ENCODE measurements around the gene FGD4.
"Not testable (repeated sequence)": the region's sequence is repeated elsewhere in the genome, so short reads cannot be mapped to it uniquely, and the experiment has no call there.

Gene FGD4

DNA sequence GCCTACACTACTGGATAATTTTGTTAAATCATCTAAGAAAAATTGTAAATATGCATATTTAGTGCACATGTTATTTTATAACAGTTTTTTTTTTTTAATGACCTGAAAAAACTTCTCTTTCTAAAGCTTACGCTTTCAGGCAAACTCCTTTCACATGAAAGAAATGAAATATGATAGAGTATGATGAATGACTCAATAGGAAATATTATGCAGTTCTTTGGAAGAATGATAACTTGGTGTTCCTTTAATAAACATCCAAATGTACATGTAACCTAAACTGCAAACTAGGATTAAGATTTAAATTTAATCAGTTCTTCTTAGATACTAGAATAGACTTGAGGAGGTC lies 136.6 kb downstream of the FGD4 start:
- H3K27ac Mint-ChIP-seq: peak overlapping the region; percentile 46
- H3K4me3 Mint-ChIP-seq: peak overlapping the region; percentile 23
- no peaks in the 10 kb centered on the region for H3K27me3 Mint-ChIP-seq
- no peaks in the 10 kb centered on the region for H3K9me3 Mint-ChIP-seq
- peaks cover 47% of the 10 kb centered on the region for H3K4me1 Mint-ChIP-seq (ENCODE audit: low read depth)
- H3K36me3 Mint-ChIP-seq (ENCODE audit: low read depth): peaks cover 29% of the 10 kb centered on the region
- intact Hi-C loops (cut with micrococcal nuclease): loop anchor here (5.0 kb wide), 1 partner anchor 79 kb away; no protein-coding TSS in a partner anchor

DNA sequence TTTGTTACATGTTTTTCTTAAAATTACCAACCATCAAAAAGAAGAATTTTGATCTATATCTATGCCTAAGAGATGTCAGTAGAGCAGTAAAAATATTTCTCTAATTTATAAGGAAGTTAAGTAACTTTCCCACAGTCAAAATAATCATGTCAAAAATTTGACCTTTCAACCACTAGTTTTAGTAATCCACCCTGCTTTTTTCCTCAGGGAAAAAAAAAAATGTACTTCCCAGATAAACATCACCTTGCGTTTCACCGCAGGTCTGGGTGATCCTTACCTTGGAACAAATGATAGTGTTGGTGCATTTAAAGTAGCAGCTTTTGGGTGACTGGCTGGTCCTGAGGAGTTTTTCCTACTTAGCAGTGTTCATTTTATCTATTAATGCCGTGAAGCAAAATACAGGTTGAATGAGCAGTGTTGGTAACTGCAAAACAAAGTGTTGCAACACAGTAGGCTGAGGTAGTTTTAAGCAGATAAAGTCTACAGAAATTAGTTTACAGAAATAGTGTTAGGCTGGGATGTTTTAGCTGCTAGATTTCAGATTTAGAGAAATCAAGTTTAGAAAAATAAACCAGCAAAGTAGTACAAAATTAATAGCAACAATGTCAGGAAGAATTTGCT lies 142.5 kb downstream of the FGD4 start:
- peaks cover 52% of the 10 kb centered on the region for H3K36me3 Mint-ChIP-seq (ENCODE audit: low read depth)
- no peak overlapping the region for H3K27ac Mint-ChIP-seq
- no peaks in the 10 kb centered on the region for H3K27me3 Mint-ChIP-seq
- peaks cover 49% of the 10 kb centered on the region for H3K4me1 Mint-ChIP-seq (ENCODE audit: low read depth)
- no peak overlapping the region for H3K4me3 Mint-ChIP-seq
- no peaks in the 10 kb centered on the region for H3K9me3 Mint-ChIP-seq
- intact Hi-C loops (cut with micrococcal nuclease): no loop called here

- H3K9me3 Mint-ChIP-seq: no peaks in the 10 kb centered on the region
- H3K4me3 Mint-ChIP-seq: no peak overlapping the region
- H3K27ac Mint-ChIP-seq: no peak overlapping the region
- H3K27me3 Mint-ChIP-seq: no peaks in the 10 kb centered on the region
- H3K4me1 Mint-ChIP-seq (ENCODE audit: low read depth): peaks cover 41% of the 10 kb centered on the region
- peaks cover 49% of the 10 kb centered on the region for H3K36me3 Mint-ChIP-seq (ENCODE audit: low read depth)
- intact Hi-C loops (cut with micrococcal nuclease): no loop called here
These were observed 143.3 kb downstream of the FGD4 start for GRCh38 chr12:32542428-32543229.

DNA sequence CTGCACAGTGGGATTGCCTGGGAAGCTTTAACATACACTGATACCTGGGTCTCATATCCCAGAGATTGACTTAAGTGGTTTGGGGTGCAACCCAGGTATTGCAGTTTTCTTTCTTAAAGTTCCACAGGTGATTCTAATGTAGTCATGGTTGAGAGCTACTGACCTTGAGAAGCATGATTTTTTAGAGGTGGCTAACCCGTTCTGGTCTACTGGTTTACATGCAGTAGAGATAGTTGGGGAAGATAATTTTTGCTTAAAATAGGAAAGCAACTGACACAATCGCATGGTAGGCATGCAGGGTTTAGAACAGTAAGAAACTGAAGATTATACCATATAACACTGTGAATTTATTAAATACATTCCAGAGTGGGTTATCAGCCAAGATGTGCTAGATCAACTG lies 145.5 kb downstream of the FGD4 start:
- Mint-ChIP-seq H3K27ac (no peak overlapping the region), H3K27me3 (no peaks in the 10 kb centered on the region), H3K36me3 (ENCODE audit: low read depth) (peaks cover 47% of the 10 kb centered on the region), H3K9me3 (no peaks in the 10 kb centered on the region), H3K4me1 (ENCODE audit: low read depth) (peaks cover 50% of the 10 kb centered on the region), H3K4me3 (no peak overlapping the region)
- intact Hi-C loops (cut with micrococcal nuclease): no loop called here

GRCh38 chr12:32545413-32545980 lies 146.1 kb downstream of the FGD4 start:
- Mint-ChIP-seq H3K27me3 (no peaks in the 10 kb centered on the region), H3K36me3 (ENCODE audit: low read depth) (peaks cover 47% of the 10 kb centered on the region), H3K9me3 (no peaks in the 10 kb centered on the region), H3K4me3 (no peak overlapping the region), H3K4me1 (ENCODE audit: low read depth) (peaks cover 46% of the 10 kb centered on the region), H3K27ac (no peak overlapping the region)
- intact Hi-C loops (cut with micrococcal nuclease): no loop called here

DNA sequence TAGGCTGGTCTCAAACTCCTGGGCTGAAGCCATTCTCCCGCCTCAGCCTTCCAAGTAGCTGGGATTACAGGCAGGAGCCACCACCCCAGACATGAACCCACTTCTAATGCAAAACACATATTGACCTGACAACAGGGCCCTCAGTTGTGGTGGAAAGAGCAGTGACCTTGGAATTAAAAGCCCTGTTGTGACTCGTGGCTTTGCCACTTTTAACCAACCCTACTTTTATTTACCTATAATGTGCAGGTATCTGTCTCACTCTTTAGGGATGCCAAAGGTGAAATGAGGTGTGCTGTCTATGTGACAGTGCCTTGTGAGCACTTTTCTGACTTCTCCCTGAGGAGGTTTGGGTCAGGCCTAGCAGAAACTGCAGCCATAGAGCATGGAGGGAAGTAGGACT lies 146.9 kb downstream of the FGD4 start:
- Mint-ChIP-seq H3K27ac (peak overlapping the region; percentile 9), H3K36me3 (ENCODE audit: low read depth) (peaks cover 47% of the 10 kb centered on the region), H3K9me3 (no peaks in the 10 kb centered on the region), H3K4me3 (no peak overlapping the region), H3K27me3 (no peaks in the 10 kb centered on the region), H3K4me1 (ENCODE audit: low read depth) (peaks cover 50% of the 10 kb centered on the region)
- intact Hi-C loops (cut with micrococcal nuclease): no loop called here

GRCh38 chr12:32548691-32549281 lies 149.4 kb downstream of the FGD4 start:
- H3K9me3 Mint-ChIP-seq: no peaks in the 10 kb centered on the region
- peaks cover 47% of the 10 kb centered on the region for H3K36me3 Mint-ChIP-seq (ENCODE audit: low read depth)
- H3K27me3 Mint-ChIP-seq: no peaks in the 10 kb centered on the region
- no peak overlapping the region for H3K4me3 Mint-ChIP-seq
- intact Hi-C loops (cut with micrococcal nuclease): no loop called here
- H3K4me1 Mint-ChIP-seq (ENCODE audit: low read depth): peaks cover 40% of the 10 kb centered on the region
- peak overlapping the region; percentile 62 for H3K27ac Mint-ChIP-seq

GRCh38 chr12:32549675-32550079 lies 150.3 kb downstream of the FGD4 start:
- Mint-ChIP-seq H3K9me3 (no peaks in the 10 kb centered on the region), H3K27me3 (no peaks in the 10 kb centered on the region), H3K4me1 (ENCODE audit: low read depth) (peaks cover 38% of the 10 kb centered on the region), H3K4me3 (no peak overlapping the region), H3K36me3 (ENCODE audit: low read depth) (peaks cover 49% of the 10 kb centered on the region), H3K27ac (peak overlapping the region; percentile 62)
- intact Hi-C loops (cut with micrococcal nuclease): no loop called here

DNA sequence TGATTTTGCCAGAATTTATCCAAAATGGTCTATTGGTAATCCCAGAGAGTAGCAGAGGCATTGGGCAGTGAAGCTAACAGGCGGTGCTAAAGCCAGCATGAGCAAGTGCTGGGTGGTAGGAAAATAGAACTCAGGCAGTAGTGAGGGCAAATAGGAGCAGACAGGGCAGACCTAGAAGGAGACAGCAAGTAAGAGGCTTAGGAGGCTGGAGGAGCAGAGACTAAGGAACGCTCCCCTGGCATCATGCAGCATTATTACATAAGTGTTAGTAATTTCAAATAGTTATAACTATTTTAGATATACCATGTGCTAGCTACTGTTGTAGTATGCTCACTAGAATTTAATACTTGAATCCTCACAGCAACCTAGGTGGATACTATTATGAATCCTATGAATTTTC lies 151.7 kb downstream of the FGD4 start:
- Mint-ChIP-seq H3K4me3 (no peak overlapping the region), H3K4me1 (ENCODE audit: low read depth) (peaks cover 43% of the 10 kb centered on the region), H3K27ac (no peak overlapping the region), H3K9me3 (no peaks in the 10 kb centered on the region), H3K27me3 (no peaks in the 10 kb centered on the region), H3K36me3 (ENCODE audit: low read depth) (peaks cover 61% of the 10 kb centered on the region)
- intact Hi-C loops (cut with micrococcal nuclease): no loop called here

GRCh38 chr12:32558903-32559302 lies 159.5 kb downstream of the FGD4 start:
- Mint-ChIP-seq H3K4me1 (ENCODE audit: low read depth) (peaks cover 56% of the 10 kb centered on the region), H3K9me3 (no peaks in the 10 kb centered on the region), H3K27ac (no peak overlapping the region), H3K27me3 (no peaks in the 10 kb centered on the region), H3K4me3 (no peak overlapping the region), H3K36me3 (ENCODE audit: low read depth) (peaks cover 73% of the 10 kb centered on the region)
- intact Hi-C loops (cut with micrococcal nuclease): loop anchor here (5.0 kb wide), 1 partner anchor 102 kb away; no protein-coding TSS in a partner anchor

GRCh38 chr12:32559434-32559833 lies 160.1 kb downstream of the FGD4 start:
- no peak overlapping the region for H3K4me3 Mint-ChIP-seq
- no peaks in the 10 kb centered on the region for H3K27me3 Mint-ChIP-seq
- intact Hi-C loops (cut with micrococcal nuclease): loop anchor here (5.0 kb wide), 1 partner anchor 102 kb away; no protein-coding TSS in a partner anchor
- H3K27ac Mint-ChIP-seq: peak overlapping the region; percentile 53
- H3K36me3 Mint-ChIP-seq (ENCODE audit: low read depth): peaks cover 73% of the 10 kb centered on the region
- no peaks in the 10 kb centered on the region for H3K9me3 Mint-ChIP-seq
- peaks cover 61% of the 10 kb centered on the region for H3K4me1 Mint-ChIP-seq (ENCODE audit: low read depth)

DNA sequence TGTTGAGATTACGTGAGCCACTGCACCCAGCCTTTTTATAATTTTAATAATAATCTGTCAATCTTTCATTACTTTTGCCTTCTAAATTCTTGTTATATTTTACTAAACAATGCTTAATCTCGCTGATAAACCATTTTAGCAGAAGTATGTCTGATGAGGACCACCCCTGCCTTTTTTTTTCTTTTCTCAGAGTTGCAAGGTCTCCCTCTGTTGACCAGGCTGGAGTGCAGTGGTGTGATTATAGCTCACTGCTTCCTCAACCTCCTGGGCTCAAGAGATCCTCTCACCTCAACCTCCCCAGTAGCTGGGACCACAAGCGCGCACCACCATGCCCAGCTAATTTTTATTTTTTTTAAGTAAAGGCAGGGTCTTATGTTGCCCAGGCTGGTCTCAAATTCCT lies 161.2 kb downstream of the FGD4 start:
- Mint-ChIP-seq H3K27me3 (no peaks in the 10 kb centered on the region), H3K4me1 (ENCODE audit: low read depth) (peaks cover 58% of the 10 kb centered on the region), H3K36me3 (ENCODE audit: low read depth) (peaks cover 73% of the 10 kb centered on the region), H3K9me3 (no peaks in the 10 kb centered on the region), H3K27ac (peak overlapping the region; percentile 53), H3K4me3 (no peak overlapping the region)
- intact Hi-C loops (cut with micrococcal nuclease): no loop called here

DNA sequence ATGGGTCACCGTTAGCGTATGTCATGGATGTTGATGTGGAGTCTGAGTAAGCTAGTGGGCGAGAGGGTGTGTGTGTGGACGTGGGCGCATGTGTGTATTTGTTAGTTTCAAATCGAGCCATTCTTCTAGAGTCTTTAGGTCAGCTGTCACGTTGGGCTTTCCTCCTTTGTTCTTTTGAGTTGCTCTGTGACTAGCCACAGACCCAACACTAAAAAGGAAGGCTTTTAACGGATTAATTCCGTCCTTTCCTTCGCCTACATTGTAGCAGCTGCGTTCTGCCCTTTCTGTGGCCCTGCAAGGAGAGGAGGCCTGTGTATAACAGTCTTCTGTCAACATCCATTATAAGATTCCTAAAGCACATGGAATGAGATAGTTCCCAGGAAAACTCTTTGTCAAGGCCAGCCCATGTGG lies 162.6 kb downstream of the FGD4 start:
- Mint-ChIP-seq H3K36me3 (ENCODE audit: low read depth) (peaks cover 73% of the 10 kb centered on the region), H3K27ac (no peak overlapping the region), H3K27me3 (no peaks in the 10 kb centered on the region), H3K4me3 (no peak overlapping the region), H3K9me3 (no peaks in the 10 kb centered on the region), H3K4me1 (ENCODE audit: low read depth) (peaks cover 56% of the 10 kb centered on the region)
- intact Hi-C loops (cut with micrococcal nuclease): no loop called here

- H3K9me3 Mint-ChIP-seq; H3K27ac Mint-ChIP-seq; H3K4me3 Mint-ChIP-seq; H3K27me3 Mint-ChIP-seq; intact Hi-C loops (cut with micrococcal nuclease): not testable (repeated sequence)
- Mint-ChIP-seq H3K4me1 (ENCODE audit: low read depth) (peaks cover 56% of the 10 kb centered on the region), H3K36me3 (ENCODE audit: low read depth) (peaks cover 76% of the 10 kb centered on the region)
These were observed 163.1 kb downstream of the FGD4 start for GRCh38 chr12:32562413-32562812.
